HepG2 (cell line): Measurements from ENCODE around the gene CDC123. TPM values are rescaled to one million over a fixed set of nuclear protein-coding genes. Genes with fewer than 3 reads are reported as not detected.
A peak's percentile ranks its signal among the peaks of the same experiment; 100 is the strongest.

Experiments
- ARID5B ChIP-seq: IDR thresholded peaks from 2 replicates; pipeline ENCODE4 v1.4.0; 2020; ENCODE audit warnings: mild to moderate bottlenecking, missing genetic modification reagents
- ATF1 ChIP-seq: IDR thresholded peaks from 2 replicates; pipeline ENCODE4 v1.6.1; 2016; ENCODE audit warnings: mild to moderate bottlenecking, control low read depth
- ATF7-NPFF ChIP-seq: sonication (generic); formaldehyde crosslinking; IDR thresholded peaks from 2 replicates; pipeline ENCODE4 v1.8.1; 2023; ENCODE audit warnings: mild to moderate bottlenecking, low read depth, missing genetic modification reagents, moderate library complexity
- DDIT3 ChIP-seq: sonication (generic); formaldehyde crosslinking; IDR thresholded peaks from 2 replicates; pipeline ENCODE4 v1.4.0; 2020; ENCODE audit warnings: mild to moderate bottlenecking, missing genetic modification reagents
- LCORL ChIP-seq, 2 experiments: fragments of 450-650 bp in 1 of 2; sonication (generic) in 1 of 2; formaldehyde crosslinking in 1 of 2; IDR thresholded peaks; 2 replicates each; pipeline versions ENCODE4 v1.5.0 to v1.6.1; 2017 to 2020; ENCODE audit warnings: antibody characterized with exemption in 1 of 2, missing genetic modification reagents in 1 of 2
- MLX ChIP-seq: IDR thresholded peaks from 2 replicates; pipeline ENCODE4 v1.6.1; 2016
- NFYC ChIP-seq: IDR thresholded peaks from 2 replicates; pipeline ENCODE4 v1.6.1; 2016; ENCODE audit warnings: missing genetic modification reagents, missing compliant biosample characterization
- RNF2 ChIP-seq: fragments of 450-650 bp; conservative IDR thresholded peaks from 2 replicates; pipeline ENCODE4 v1.6.1; 2016; ENCODE audit warnings: low read depth
- SNAPC2 ChIP-seq: sonication (generic); formaldehyde crosslinking; IDR thresholded peaks from 2 replicates; pipeline ENCODE4 v1.8.1; 2022; ENCODE audit warnings: mild to moderate bottlenecking, missing genetic modification reagents
- SP5 ChIP-seq: IDR thresholded peaks from 2 replicates; pipeline ENCODE4 v1.6.1; 2016; ENCODE audit warnings: low read depth, borderline replicate concordance
- ZBTB21 ChIP-seq: sonication (generic); formaldehyde crosslinking; IDR thresholded peaks from 2 replicates; pipeline ENCODE4 v1.4.0; 2020; ENCODE audit warnings: missing genetic modification reagents
- ZNF30 ChIP-seq: sonication (generic); formaldehyde crosslinking; IDR thresholded peaks from 2 replicates; pipeline ENCODE4 v1.5.0; 2020; ENCODE audit warnings: mild to moderate bottlenecking, missing genetic modification reagents
- ZNF496 ChIP-seq: sonication (generic); formaldehyde crosslinking; IDR thresholded peaks from 2 replicates; pipeline ENCODE4 v1.8.1; 2023; ENCODE audit warnings: mild to moderate bottlenecking, moderate library complexity, missing genetic modification reagents; ENCODE audit not compliant: insufficient replicate concordance
- ZNF614 ChIP-seq: IDR thresholded peaks from 2 replicates; pipeline ENCODE4 v1.6.1; 2018; ENCODE audit warnings: missing biosample characterization, missing genetic modification reagents, inconsistent platforms, borderline replicate concordance
- ZNF670 ChIP-seq: sonication (generic); formaldehyde crosslinking; IDR thresholded peaks from 2 replicates; pipeline ENCODE4 v1.8.0; 2022; ENCODE audit warnings: mild to moderate bottlenecking, missing genetic modification reagents, borderline replicate concordance
- ZNF777 ChIP-seq: sonication (generic); formaldehyde crosslinking; IDR thresholded peaks from 2 replicates; pipeline ENCODE4 v1.4.0; 2020; ENCODE audit warnings: missing genetic modification reagents
- ZNF781 ChIP-seq: sonication (generic); formaldehyde crosslinking; IDR thresholded peaks from 2 replicates; pipeline ENCODE4 v1.5.1; 2020; ENCODE audit warnings: borderline replicate concordance, mild to moderate bottlenecking, missing genetic modification reagents; ENCODE audit errors: not compliant biosample characterization
- polyA plus RNA-seq, 8 experiments: library from polyadenylated mRNA; depleted of rRNA in 3 of 8; stranded (reverse) in 7 of 8; unstranded in 1 of 8; fragments of >200 nt; fragmentation: Illumina TruSeq in 4 of 8; extraction: Trizol in 4 of 8; gene quantifications; 2 replicates each; pipeline versions ENCODE4 v1.2.1 to v1.2.3, GENCODE V29; 2011 to 2016; ENCODE audit warnings: low read depth in 4 of 8, missing spikeins in 1 of 8, mixed read lengths in 1 of 8; ENCODE audit not compliant: insufficient read depth in 1 of 8
- total RNA-seq, 5 experiments: library from RNA; depleted of rRNA; stranded (reverse); fragments of >200 nt; fragmentation: Illumina TruSeq; extraction: Trizol; gene quantifications; 2 replicates each; pipeline ENCODE4 v1.2.3, GENCODE V29; 2016; ENCODE audit warnings: low read depth in 1 of 5
- TF ChIP-seq, protein P1 (sequence below), 2 experiments: sonication (generic) in 1 of 2; formaldehyde crosslinking in 1 of 2; IDR thresholded peaks; 2 replicates each; pipeline versions ENCODE4 v1.4.0 to v1.6.1; 2016 to 2020; ENCODE audit warnings: borderline replicate concordance in 1 of 2, low read depth in 1 of 2, mild to moderate bottlenecking in 1 of 2, missing genetic modification reagents in 1 of 2

The CDC123 gene
- total and polyA plus RNA-seq, 2 of the 13 experiments (the other 11 are each of a cell fraction or from before 2014, with no cell fraction given): 63.3 to 153 TPM

- no peak for TF ChIP-seq ZNF777
- no peak for TF ChIP-seq ZNF496 (CRISPR knock-in tag)
- no peak for TF ChIP-seq SNAPC2
- no peak for TF ChIP-seq RNF2
- 0 out of 2 replicates have a peak, but pooled peaks have one; percentile 24 for TF ChIP-seq ATF1 (CRISPR knock-in tag)
- no peak for TF ChIP-seq ZNF30 (CRISPR knock-in tag)
- TF ChIP-seq DDIT3: no peak
- TF ChIP-seq MLX: no peak
- peak; percentile 93 for TF ChIP-seq ARID5B (CRISPR knock-in tag)
- no peak for TF ChIP-seq ZNF781 (CRISPR knock-in tag)
- no peak for TF ChIP-seq ZNF670
- TF ChIP-seq NFYC (CRISPR knock-in tag): no peak
- no peak for TF ChIP-seq ZNF614
- no peak for TF ChIP-seq LCORL (IDR thresholded peaks at IDR 0.05)
- TF ChIP-seq LCORL (CRISPR knock-in tag; IDR thresholded peaks at IDR 0.05): peak; percentile 49
- TF ChIP-seq SP5 (CRISPR knock-in tag): peak; percentile 75; the same call in 1 of the 2 replicates
- no peak for TF ChIP-seq ATF7-NPFF (CRISPR knock-in tag)
- no peak for TF ChIP-seq ZBTB21 (CRISPR knock-in tag)
- TF ChIP-seq, protein P1, sequence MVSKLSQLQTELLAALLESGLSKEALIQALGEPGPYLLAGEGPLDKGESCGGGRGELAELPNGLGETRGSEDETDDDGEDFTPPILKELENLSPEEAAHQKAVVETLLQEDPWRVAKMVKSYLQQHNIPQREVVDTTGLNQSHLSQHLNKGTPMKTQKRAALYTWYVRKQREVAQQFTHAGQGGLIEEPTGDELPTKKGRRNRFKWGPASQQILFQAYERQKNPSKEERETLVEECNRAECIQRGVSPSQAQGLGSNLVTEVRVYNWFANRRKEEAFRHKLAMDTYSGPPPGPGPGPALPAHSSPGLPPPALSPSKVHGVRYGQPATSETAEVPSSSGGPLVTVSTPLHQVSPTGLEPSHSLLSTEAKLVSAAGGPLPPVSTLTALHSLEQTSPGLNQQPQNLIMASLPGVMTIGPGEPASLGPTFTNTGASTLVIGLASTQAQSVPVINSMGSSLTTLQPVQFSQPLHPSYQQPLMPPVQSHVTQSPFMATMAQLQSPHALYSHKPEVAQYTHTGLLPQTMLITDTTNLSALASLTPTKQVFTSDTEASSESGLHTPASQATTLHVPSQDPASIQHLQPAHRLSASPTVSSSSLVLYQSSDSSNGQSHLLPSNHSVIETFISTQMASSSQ (IDR thresholded peaks at IDR 0.05; ENCODE audit: low read depth): no peak
- TF ChIP-seq, protein P1 (CRISPR knock-in tag; IDR thresholded peaks at IDR 0.05; ENCODE audit: borderline replicate concordance): peak; percentile 31; the same call in 1 of the 2 replicates
These were observed 41.6 kb downstream of the CDC123 start (continued) for GRCh38 chr10:12237265-12238220.
